Body of pancreas (tissue), 4 donors: Measurements from ENCODE around the gene RBMS3.

Experiments used
- POLR2A ChIP-seq, 3 donors: fragments of 450-650 bp; IDR thresholded peaks; one replicate each; pipeline ENCODE4 v1.6.1; 2016; ENCODE audit warnings: antibody characterized with exemption in 3 of 3, mild to moderate bottlenecking in 2 of 3
- TF ChIP-seq, protein P1 (sequence below), 7 experiments: fragments of 450-650 bp in 4 of 7; fragments of 200-600 bp in 3 of 7; sonication (generic) in 3 of 7; IDR thresholded peaks; one replicate each; pipeline ENCODE4 v1.5.1; 2016 to 2019; ENCODE audit warnings: antibody characterized with exemption in 7 of 7

DNA sequence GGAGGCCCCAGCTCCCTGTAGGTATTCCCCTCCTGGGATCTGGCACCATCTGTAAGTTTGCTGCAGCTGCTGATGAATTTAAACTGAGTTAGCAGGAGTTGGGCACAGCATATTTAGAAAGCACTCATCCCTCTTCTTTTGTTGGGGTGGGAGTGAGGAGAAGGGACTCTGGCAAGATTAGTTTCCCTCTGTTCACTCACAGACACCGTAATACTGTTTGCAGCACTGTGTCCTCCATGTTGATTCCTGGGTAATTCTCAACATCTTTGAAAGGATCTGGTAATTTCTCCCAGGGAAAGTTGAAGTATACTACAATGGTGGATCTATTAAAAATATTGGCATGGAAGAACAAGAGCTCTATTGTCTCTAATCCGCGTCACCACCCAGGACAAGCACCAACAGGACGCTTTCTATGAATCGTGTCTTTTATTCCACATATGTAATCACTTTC, 173.3 kb downstream of the RBMS3 start:
- TF ChIP-seq, protein P1, sequence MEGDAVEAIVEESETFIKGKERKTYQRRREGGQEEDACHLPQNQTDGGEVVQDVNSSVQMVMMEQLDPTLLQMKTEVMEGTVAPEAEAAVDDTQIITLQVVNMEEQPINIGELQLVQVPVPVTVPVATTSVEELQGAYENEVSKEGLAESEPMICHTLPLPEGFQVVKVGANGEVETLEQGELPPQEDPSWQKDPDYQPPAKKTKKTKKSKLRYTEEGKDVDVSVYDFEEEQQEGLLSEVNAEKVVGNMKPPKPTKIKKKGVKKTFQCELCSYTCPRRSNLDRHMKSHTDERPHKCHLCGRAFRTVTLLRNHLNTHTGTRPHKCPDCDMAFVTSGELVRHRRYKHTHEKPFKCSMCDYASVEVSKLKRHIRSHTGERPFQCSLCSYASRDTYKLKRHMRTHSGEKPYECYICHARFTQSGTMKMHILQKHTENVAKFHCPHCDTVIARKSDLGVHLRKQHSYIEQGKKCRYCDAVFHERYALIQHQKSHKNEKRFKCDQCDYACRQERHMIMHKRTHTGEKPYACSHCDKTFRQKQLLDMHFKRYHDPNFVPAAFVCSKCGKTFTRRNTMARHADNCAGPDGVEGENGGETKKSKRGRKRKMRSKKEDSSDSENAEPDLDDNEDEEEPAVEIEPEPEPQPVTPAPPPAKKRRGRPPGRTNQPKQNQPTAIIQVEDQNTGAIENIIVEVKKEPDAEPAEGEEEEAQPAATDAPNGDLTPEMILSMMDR (IDR thresholded peaks at IDR 0.05): no peak
- no peak for TF ChIP-seq POLR2A (IDR thresholded peaks at IDR 0.05)
